HG02759 (cell line): Measurements from ENCODE around the gene TMEM250.
"Not testable (repeated sequence)": the region's sequence is repeated elsewhere in the genome, so short reads cannot be mapped to it uniquely, and the experiment has no call there.

Experiments used
- ATAC-seq: cut with Tn5 transposase; IDR thresholded peaks from one replicate; pipeline ENCODE4 v1.9.1; 2021; ENCODE audit warnings: mild to moderate bottlenecking, moderate library complexity; ENCODE audit not compliant: unreplicated experiment

The TMEM250 gene

DNA sequence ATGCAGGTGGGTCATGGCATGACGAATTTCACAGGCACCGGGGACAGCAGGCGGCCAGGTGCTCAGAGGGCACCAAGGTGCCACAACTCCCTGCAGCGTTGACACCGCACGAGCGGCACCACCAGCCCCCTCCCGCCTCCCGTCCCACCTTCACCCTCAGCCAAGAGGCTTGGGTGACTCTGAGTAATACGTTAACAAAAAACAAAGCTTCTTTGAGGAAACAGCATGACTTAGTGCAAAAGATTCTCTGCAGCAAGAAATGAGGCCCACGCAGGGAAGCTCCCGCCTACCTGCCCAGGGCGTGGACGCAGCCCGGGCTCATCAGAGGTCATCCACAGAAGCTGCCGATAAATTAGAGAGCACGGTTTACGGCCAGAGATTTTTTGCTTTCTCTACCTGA is 4.1 kb downstream of the TMEM250 start:
- no peak for ATAC-seq

DNA sequence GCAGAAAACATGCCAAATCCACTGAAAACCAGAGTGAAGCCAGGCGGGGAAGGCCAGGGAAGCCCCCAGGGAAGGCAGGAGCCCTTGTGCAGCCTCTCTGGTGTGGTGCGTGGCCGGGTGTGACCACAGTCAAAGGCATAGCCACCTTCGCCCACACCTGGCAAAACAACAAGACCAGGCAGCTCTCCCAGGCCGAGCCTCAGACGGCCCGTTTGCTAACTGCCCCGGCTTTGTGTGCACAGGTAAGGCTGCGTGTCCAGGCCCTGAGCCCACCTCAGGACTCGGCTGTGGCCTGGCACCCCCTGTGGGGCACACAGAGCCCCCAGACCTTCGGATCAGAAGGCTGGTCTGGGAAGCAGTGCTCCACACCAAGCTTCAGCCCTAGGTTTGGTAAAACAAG is 6.1 kb downstream of the TMEM250 start:
- no peak for ATAC-seq

DNA sequence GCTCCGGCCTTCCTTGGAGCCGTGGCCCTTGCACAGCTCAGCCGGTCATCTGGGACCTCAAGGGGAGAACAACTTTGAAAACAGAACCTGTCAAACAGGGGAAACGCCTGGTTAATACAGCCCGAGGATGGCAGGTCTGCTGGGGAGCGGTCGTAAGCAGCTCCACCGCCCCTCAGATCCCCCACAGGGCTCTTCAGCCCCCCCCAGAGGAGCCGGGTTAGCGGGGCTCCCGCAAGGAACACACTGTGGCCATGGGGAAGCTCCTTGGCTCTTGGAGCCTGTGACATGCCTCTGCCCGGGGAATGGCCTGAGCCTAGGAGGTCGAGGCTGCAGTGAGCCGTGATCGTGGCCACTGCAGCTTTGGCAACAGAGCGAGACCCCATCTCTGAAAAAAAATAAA is 6.8 kb downstream of the TMEM250 start:
- ATAC-seq = no peak

DNA sequence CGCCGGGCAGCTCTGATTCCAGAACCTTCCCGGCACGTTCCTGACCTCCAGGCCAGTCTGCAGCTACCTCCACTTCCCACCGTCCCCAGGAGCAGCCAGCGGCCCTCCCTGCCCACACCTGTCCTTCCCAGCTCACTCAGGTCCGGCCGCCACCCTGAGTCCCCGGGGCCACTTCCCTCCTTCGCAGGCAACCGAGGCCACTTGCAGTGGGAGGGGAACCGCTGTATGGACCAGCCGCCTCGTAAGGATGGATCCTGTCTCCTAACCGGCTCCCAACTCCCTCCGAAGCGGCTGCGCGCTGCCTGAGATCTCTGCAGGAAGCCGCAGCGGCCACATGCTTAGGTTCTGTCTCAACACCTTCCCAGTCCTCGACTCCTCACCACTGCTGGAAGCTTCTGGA is 7.5 kb downstream of the TMEM250 start:
- no peak for ATAC-seq

DNA sequence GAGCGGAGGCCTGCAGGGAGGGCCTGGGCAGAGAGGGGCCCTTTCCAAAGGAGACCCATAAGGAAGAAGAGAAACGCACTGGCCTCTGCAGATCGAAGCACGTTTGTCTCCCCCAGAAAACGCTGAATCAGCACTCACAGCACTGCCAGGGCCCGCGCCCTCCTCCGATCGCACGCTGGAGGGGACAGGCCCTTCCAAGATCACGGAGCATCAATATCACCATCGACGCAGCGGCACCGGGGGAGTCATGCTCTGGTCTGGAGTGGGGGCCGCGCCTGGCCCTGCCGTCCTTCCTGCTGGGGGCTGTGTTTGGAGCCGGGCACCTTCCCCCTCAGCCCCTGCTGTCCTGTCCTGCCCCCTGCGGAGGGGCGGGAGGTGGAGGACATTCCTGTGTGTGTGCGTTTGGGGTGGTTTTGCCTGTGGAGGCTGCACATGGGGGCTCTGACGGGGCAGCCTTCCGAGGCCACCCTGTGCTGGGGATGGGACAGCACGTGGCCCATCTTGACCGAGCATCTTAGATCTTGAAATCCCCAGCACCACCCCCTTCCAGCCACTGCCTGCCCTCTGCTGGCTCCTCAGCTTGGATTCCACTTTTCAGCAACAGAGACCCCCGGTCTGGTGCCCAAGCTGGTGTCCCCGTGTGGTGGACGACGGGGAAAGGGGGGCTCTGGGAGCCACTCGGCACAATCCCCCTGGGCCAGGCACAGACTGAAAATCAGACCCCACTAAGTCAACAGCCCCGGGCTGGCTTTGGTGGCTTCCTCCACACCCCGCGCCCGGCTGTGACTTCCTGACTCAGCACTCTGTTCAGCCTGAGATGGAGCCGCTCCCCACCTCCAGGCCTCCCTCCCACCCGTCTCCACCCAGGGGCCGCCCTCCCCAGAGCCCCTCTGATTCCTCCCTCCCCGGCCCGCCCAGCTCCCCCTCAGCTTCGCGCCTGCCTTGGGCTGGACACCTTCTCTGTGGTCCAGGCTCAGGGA is 8.3 kb downstream of the TMEM250 start:
- ATAC-seq = no peak

DNA sequence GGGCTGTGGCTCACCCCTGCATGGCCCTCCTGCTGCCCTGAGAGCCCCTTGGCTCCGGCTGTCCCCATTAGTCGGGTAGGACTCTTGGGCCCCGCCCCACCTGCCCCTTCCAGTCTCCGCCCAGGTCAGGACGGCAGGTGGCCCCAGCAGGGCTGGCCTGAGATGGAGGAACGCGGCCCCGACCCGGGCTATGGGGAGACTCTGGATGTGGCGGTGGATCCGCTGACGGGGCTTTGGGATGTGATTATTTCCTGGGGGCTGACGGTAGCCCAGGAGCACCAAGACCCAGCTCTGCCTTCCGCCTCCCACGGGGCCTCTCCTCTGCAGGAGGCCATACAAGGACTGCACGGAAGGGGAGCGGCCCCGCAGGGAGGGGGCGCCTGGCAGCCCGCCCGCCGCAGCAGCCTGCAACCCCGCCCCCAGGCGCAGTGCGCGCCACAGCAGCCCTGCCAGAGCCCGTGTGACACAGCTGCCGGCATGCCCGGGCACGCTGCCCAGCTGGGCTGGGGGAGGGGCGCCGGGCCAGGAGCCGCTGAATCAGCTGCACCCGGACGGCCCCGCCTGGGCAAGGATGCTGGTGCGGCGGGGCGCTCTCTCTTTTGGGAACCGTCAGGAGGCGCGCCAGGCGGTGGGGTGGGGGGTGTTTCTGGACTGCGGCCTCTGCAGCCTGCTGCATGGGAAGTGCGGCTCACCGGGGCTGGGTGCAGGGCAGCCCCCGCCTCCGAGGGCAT is 9.2 kb downstream of the TMEM250 start:
- ATAC-seq = peak; percentile 85

DNA sequence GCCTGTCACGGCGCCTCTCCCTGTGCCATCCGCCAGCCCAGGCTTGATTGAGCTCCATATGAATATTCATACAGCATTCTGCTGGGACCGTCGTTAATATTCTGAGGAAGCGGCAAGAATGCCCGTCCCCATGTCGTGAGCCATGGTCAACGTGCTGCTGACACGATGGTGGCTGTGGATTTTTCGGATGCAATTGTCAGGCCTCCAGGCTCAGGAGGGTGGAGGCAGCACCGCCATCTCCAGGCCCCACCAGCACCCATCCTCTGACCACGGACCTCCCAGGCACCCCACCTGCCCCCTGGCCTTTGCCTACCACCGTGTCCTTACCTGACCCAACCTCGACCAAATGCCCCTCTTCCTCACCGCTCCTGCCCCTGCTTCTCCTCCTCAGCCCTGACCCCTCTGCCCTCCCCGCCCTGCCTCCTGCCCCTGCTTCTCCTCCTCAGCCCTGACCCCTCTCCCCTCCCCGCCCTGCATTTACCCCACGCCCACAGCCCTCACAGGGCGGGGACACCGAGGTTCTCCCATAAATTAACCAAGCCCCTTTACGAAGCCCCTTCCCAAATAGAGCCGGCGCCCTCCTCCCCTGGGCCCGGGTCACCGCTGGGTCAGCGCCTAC is 9.9 kb downstream of the TMEM250 start:
- ATAC-seq = no peak

DNA sequence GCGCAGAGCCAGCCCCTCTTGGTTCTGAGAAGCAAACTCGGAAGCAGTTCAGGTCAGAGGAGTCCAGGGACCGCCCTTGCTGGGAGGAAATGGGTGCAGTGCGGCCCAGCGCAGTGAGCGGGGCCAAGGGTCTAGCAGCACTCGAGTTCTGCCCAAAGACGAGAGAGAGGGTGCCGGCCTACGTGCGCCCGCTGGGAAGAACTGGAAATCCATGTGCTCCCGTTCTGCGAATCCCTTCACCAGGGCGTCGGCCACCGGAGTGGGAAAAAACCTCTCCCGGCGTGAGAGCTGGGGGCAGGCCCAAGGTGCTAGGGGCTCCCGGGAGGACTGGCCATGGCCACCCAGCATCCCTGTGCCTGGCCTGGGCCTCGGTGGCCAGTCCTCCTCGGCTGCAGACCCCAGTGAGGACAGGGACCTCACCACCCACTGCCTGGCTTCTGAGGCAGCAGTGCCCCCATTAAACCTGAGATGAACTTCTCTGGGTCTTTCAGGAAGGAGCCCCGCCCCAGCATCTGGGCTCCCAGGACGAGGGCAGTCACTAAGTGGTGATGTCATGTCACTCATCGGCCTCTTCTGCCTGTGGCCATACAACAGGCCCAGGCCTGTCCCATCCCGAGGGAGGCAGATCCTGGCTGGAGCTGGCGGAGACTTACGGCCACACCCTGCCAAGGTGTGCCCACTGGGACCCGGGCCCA is 10.6 kb downstream of the TMEM250 start:
- no peak for ATAC-seq

DNA sequence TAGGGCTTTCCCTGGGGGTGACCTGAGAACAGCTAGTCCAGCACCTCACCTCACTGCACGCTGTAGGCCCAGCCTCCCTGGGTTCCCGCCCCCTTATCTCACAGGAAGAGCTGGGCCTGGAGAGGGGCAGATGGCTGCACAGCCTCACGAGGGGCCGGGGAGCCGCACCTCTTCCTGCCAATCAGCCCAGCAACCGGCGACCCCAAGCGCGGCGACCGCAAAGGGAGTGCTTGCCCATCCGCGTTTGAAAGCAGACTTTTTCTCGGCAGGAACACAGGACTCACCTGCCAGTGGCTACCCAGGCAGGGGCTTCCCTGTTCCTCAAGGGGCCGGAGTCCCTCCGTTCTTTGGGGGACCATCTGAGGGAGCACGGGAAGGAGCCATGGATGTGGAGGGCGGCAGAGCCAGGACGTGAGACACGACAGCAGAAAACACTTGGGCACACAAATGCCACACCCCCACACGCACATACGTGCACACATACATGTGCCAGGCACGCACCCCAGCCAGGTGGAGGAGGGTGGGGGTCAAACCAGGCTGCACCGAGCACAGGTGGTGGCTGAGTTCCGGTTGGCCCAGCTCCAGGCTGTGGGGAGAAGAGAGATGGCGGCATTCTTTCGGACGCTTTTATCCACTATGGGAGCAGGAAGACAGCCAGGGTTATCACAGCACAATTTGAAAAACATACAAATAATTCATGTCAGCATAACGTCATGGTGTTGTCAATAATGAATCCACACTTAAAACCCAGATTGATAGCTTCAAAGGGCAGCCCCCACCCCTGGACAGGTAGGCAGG is 11.3 kb downstream of the TMEM250 start:
- no peak for ATAC-seq

DNA sequence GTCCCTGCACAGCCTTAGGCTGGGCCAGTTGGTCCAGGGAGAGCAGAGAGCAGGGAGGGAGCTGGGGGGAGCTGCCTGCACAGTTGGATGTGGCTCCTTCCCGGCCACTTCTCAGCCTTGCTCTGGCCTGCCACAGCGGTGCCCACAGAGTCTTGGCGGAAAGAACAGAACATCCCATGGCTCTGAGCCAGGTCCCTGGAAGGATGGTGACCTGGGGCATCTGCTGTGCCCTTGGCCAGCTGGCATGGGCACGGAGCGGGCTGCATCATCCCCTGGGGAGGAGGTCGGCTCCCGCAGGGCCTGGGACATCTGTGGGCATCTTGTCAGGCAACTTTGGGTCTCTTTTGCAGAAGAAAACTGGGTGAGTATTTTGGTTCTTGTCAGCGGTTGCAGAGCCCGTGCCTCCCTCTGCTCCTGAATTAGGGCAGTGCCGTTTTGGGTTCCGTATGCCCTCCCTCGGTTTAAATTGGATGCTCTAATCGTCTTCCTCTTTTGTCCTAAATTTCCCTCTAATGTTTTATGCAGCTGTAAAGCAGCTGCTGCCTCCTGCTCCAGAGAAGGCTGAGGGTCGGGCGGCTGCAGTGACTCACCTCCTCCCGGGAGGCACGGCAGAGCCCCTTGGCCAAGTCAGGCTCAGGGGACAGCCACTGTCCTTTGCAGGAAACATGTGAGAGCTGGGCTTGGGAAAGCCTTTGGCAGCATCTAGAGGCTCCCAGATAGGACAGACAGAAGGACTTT is 13.1 kb downstream of the TMEM250 start:
- ATAC-seq = no peak

DNA sequence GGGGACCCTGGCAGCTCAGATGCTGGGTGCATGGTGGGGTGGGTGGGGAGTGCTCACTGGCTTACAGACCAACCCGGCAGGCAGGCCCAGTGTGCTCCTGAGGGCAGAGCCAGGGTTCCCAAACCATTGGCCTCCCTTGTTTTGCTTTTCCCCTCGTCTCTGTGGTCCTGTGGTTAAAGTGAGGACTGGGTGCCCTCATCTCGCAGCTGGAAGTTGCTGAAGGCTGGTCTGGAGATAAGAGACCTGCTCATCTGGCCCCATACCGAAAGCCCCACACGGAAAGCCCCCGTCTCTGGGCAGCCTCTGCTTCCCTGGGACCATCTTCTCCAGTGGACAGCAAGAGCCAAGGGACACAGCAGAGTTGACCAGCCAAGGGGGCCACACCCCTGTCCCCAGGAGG is 13.8 kb downstream of the TMEM250 start:
- no peak for ATAC-seq

DNA sequence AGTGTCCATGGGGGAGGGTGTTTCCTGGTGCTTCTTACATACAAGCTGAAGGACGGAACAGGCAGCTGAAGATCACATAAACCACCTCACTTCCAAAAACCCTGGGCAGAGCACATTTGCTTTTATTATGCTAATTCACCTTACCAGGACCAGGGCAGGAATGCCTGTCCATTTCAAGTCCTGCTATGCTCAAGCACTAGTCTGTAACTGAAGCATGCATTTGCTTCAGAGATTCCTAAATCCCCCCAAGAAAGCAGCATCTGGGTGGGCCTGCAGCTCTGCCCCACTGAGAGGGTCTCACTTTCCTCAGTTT is 14.2 kb downstream of the TMEM250 start:
- ATAC-seq = no peak

DNA sequence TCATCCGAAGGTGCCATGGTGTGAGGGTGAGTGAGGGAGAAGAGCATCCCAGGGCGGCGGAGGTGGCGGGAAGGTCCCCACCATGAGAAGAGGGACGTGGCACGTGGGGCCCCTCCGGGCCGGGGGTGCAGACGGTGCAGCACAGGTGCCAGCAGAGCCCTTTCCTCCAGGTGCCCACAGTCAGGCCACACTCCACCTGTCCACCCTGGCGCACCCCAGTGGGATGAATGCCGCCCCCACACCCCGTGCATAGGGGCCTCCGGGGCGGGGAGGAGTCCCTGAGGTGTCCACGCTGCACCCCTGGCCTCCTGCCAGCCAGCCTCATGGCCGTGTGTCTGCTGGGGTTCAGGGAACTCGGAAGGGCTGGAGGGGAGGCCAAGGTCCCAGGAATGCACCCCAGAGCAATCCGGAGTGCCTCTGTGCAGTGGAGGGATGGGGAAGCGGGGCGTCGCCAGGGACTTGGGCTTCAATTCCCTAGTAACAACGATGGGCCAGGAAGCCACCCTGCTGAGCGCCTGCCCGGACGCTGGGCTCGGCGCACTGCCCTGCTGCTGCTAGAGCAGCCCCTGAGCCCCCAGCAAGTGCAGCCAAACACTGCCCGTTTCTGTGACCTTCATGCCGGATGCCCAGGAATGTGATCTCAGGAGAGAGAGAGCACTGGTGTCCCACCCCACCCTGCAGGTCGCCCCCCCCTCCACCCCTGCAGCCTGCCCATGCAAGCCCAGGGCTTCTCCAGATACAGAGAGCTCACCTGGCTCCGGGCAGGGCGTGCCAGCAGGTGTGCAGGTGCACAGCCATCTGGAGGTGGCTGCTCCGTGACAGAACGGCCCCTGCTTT is 14.8 kb downstream of the TMEM250 start:
- no peak for ATAC-seq

DNA sequence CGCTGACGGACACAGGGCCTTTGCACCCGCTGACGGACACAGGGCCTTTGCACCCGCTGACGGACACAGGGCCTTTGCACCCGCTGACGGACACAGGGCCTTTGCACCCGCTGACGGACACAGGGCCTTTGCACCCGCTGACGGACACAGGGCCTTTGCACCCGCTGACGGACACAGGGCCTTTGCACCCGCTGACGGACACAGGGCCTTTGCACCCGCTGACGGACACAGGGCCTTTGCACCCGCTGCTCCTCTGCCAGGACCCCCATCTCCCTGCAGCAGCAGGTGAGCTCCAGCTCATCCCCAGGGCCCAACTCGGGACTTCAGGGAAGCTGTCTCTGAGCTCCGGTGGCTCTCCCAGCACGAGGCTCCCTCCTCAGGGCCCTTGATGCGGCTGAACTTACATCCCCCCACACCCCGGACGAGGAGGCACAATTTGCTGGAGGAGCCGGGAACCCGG is 17.0 kb downstream of the TMEM250 start:
- not testable (repeated sequence) for ATAC-seq

DNA sequence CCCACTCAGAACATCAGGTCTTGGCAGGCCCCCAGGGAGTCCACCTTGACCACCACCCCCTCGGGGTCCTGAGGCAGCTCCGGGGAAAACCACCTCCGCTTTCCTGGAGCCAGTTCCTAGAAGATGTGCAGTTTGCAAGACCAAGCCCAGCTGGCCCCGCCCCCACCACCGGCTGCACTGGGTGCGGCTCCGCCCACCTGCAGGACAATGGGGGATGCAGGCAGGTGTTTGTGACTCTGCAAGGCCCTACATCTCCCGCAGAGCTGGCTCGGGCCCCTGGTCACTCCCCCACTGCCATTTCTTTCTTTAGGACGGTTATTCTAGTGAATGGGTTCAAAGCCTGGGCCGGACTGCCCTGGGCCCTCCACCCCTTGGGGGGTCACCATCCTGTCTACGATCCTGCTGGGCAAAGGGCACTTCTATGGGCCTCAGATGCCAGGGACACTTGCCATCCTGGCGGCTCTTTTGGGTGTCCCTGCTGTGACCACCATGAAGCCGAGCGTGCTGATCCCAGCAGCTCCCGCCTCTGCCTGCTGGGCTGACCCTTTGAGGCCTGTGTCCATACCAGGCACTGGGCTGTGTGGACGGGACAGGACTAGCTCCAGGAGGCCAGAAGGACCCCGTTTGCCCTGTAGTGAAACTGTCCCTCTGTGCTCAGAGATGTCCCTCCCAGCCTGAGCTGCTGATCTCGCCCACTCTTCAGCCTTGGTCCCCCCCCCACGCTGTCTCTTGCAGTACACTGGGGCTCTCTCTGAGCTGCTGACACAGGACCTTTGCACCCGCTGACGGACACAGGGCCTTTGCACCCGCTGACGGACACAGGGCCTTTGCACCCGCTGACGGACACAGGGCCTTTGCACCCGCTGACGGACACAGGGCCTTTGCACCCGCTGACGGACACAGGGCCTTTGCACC is 17.7 kb downstream of the TMEM250 start:
- no peak for ATAC-seq

DNA sequence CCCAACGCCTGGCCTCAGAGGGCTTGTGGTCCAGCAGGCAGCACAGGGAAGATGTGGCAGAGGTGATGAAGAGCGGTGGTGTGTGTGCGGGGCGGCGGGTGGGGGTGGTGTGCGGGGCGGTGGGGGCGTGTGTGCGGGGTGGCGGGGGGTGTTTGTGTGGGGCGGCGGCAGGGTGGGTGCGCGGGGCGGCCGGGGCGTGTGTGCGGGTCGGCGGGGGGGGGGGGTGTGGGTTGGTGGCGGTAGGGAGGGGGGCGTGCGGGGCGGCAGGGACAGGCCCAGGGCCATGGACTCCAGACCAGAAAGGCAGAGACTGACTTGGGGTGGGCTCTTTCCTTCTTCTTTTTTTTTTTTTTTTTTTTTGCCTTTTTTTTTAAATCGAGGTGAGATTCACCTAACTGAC is 19.1 kb downstream of the TMEM250 start:
- ATAC-seq = no peak

DNA sequence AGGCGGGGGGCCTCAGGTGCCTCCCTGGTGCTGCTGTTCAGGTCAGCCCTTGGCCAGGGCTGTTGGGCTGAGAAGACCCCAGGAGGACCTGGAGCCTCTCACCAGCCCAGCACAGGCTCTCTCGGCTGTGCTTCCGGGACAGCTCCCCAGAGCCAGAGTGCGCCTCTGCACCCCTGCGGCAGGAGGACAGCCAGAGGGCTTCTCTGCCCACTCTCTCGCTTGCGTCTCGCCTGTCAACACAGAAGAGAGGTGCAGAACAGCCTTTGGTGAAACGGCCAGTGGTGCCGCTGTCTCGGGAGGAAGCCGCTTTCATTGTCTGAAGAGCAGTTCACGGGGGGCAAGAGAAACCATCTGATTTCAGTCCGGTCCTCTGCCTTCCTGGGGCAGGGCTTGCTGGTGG is 19.8 kb downstream of the TMEM250 start:
- ATAC-seq = no peak

DNA sequence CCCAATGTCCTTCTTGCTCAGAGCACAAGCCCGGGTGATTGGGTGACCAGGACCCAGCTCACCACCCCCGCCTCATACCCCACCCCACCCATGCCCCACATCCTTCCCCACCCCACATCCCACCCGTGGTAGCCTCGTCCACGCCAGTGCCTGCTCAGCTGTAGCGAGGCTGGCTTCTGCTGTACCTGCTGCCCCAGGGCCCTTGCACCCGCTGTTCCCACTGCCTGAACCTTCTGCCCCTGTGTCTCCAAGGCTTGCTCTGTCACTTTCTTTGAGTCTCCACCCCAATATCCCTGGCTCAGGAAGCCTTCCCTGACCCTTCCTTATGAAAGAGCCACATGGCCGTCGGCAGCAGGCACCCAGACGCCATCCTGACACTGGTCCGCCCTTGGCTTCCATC is 20.5 kb downstream of the TMEM250 start:
- ATAC-seq = no peak
